K562 (cell line): ENCODE data around the gene PAPSS2. TPM values are rescaled to one million over a fixed set of nuclear protein-coding genes. Genes with fewer than 3 reads are reported as not detected.

Experiments
- ATF6 ChIP-seq: sonication (generic); formaldehyde crosslinking; IDR thresholded peaks from 2 replicates; pipeline ENCODE4 v1.4.0; 2020; ENCODE audit warnings: mild to moderate bottlenecking, missing genetic modification reagents
- ERF ChIP-seq: fragments of 450-650 bp; formaldehyde crosslinking; IDR thresholded peaks from 2 replicates; pipeline ENCODE4 v1.4.0; 2020; ENCODE audit warnings: mild to moderate bottlenecking, mixed read lengths
- ETV5 ChIP-seq: sonication (generic); formaldehyde crosslinking; IDR thresholded peaks from 2 replicates; pipeline ENCODE4 v1.4.0; 2020; ENCODE audit warnings: low read depth, mild to moderate bottlenecking, missing genetic modification reagents
- GTF2F1 ChIP-seq: IDR thresholded peaks from 2 replicates; pipeline ENCODE4 v1.6.1; 2011; ENCODE audit warnings: low read depth, low read length, improper control_type of control experiment
- HEY1 ChIP-seq: fragments of 250-450 bp; sonication (Bioruptor Pico); IDR thresholded peaks from 2 replicates; pipeline ENCODE4 v1.5.0; 2020; ENCODE audit warnings: mild to moderate bottlenecking, moderate library complexity, borderline replicate concordance
- MAFF ChIP-seq: IDR thresholded peaks from 2 replicates; pipeline ENCODE4 v1.6.1; 2012; ENCODE audit warnings: low read length, improper control_type of control experiment
- MBD2 ChIP-seq: sonication (generic); IDR thresholded peaks from 2 replicates; pipeline ENCODE4 v1.6.1; 2016; ENCODE audit warnings: low read depth, borderline replicate concordance
- RBM22 ChIP-seq: fragments of 200-400 bp; formaldehyde crosslinking; IDR thresholded peaks from 2 replicates; pipeline ENCODE4 v1.6.1; 2018; ENCODE audit warnings: low read length, low read depth; ENCODE audit not compliant: poor library complexity, severe bottlenecking
- RBM25 ChIP-seq: fragments of 200-400 bp; formaldehyde crosslinking; IDR thresholded peaks from 2 replicates; pipeline ENCODE4 v1.6.1; 2018; ENCODE audit warnings: low read length, low read depth, moderate library complexity; ENCODE audit not compliant: severe bottlenecking
- SNRNP70 ChIP-seq: fragments of 200-400 bp; formaldehyde crosslinking; optimal IDR thresholded peaks from 2 replicates; pipeline ENCODE3; 2017; ENCODE audit warnings: low read depth, low read length
- SRSF1 ChIP-seq: fragments of 200-400 bp; formaldehyde crosslinking; IDR thresholded peaks from 2 replicates; pipeline ENCODE4 v1.6.1; 2017; ENCODE audit warnings: mild to moderate bottlenecking, low read depth, low read length, moderate library complexity
- TAF1 ChIP-seq: IDR thresholded peaks from 2 replicates; pipeline ENCODE4 v1.6.1; 2011; ENCODE audit warnings: mild to moderate bottlenecking, low read length, moderate library complexity; ENCODE audit not compliant: insufficient read depth, control insufficient read depth, severe bottlenecking; ENCODE audit errors: extremely low read depth
- TBL1XR1 ChIP-seq, 2 experiments: IDR thresholded peaks; 2 replicates each; pipeline ENCODE4 v1.6.1; 2012; ENCODE audit warnings: improper control_type of control experiment in 2 of 2, low read length in 2 of 2, mild to moderate bottlenecking in 1 of 2
- U2AF1 ChIP-seq: fragments of 200-400 bp; formaldehyde crosslinking; optimal IDR thresholded peaks from 2 replicates; pipeline ENCODE3; 2017; ENCODE audit warnings: mild to moderate bottlenecking, low read depth, low read length, moderate library complexity
- ZKSCAN1 ChIP-seq: fragments of 150-350 bp; IDR thresholded peaks from 2 replicates; pipeline ENCODE4 v1.6.1; 2016; ENCODE audit warnings: low read depth, low read length
- ZNF146 ChIP-seq: IDR thresholded peaks from one replicate; pipeline ENCODE4 v1.6.1; 2018; ENCODE audit warnings: missing compliant biosample characterization; ENCODE audit not compliant: unreplicated experiment
- ZNF165 ChIP-seq: fragments of 250-450 bp; sonication (Bioruptor Pico); IDR thresholded peaks from 2 replicates; pipeline ENCODE4 v1.4.0; 2020; ENCODE audit warnings: borderline replicate concordance
- ZNF174 ChIP-seq: fragments of 250-450 bp; sonication (Bioruptor Pico); IDR thresholded peaks from 2 replicates; pipeline ENCODE4 v1.4.0; 2020; ENCODE audit warnings: mild to moderate bottlenecking
- ZNF699 ChIP-seq: fragments of 250-450 bp; sonication (Bioruptor Pico); IDR thresholded peaks from 2 replicates; pipeline ENCODE4 v1.8.0; 2021; ENCODE audit warnings: mild to moderate bottlenecking, moderate library complexity; ENCODE audit not compliant: insufficient replicate concordance
- polyA plus RNA-seq, 8 experiments: library from polyadenylated mRNA; depleted of rRNA in 4 of 8; stranded (reverse) in 5 of 8; unstranded in 3 of 8; fragments of >200 nt; fragmentation: Nextera tagmentation in 2 of 8; fragmentation: Illumina TruSeq in 1 of 8; extraction: Ambion mirVana in 2 of 8; extraction: Trizol in 1 of 8; gene quantifications; 2 replicates each; pipeline versions ENCODE4 v1.2.1 to v1.2.3, GENCODE V29; 2011 to 2014; ENCODE audit warnings: inconsistent platforms in 1 of 8, missing spikeins in 1 of 8
- total RNA-seq, 7 experiments: library from RNA; depleted of rRNA in 6 of 7; stranded (reverse); fragments of >200 nt in 6 of 7; fragmentation: Illumina TruSeq in 2 of 7; extraction: Trizol in 2 of 7; gene quantifications; 2 replicates each; pipeline versions ENCODE4 v1.2.1 to v1.2.3, GENCODE V29; 2011 to 2021; ENCODE audit warnings: low replicate concordance in 1 of 7
- TF ChIP-seq, protein P1 (sequence below): sonication (generic); formaldehyde crosslinking; IDR thresholded peaks from 2 replicates; pipeline ENCODE4 v1.8.0; 2022; ENCODE audit warnings: mild to moderate bottlenecking, low read depth, missing genetic modification reagents
- TF ChIP-seq, protein P2 (sequence below): fragments of 200-800 bp; sonication (Bioruptor generic); IDR thresholded peaks from 2 replicates; pipeline ENCODE4 v1.6.1; 2016; ENCODE audit warnings: missing genetic modification characterization, missing compliant biosample characterization

PAPSS2 gene
- total and polyA plus RNA-seq, 9 of the 15 experiments (the other 6 are each of a cell fraction or from before 2014, with no cell fraction given): 0.01 to 0.29 TPM; not detected in 7

DNA sequence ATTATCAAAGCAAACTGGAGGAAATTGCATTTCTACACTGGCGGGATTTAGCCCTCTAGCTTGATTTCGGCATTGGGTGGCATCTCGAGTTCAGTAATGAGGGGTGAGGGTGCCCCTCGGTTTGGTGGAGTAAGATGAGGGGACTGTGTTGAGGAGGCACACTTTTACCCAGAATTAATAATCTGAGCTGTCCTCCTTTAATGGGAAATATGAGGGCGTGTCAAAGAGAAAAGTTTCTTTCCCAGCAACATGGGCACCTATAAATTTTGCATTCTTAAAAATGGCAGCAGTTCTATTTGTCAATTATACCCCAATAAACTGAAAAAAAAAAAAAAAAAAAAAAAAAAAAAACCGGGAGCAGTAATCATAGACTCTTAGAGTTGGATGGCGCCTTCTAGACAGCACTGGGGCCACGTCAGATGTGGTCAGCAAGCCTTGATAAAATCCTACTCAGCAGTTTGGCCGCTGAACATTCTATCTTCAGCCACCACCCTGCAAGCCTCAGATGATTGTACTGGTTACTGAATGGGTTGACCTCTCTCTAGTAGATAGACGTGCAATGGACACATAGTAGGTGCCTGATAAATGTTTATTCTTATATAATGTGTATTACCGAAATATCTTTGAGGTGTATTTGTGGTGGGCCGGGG lies 931 bp downstream of the PAPSS2 start (continued):
- TF ChIP-seq ZNF174 (CRISPR knock-in tag) (no peak), ATF6 (CRISPR knock-in tag) (no peak), U2AF1 (no peak), RBM25 (no peak), MBD2 (no peak), ZNF699 (no peak), SRSF1 (no peak), ETV5 (CRISPR knock-in tag) (no peak), TAF1 (no peak), ZNF146 (no peak), GTF2F1 (no peak), ZNF165 (CRISPR knock-in tag) (no peak), MAFF (peak; percentile 81), ZKSCAN1 (peak; percentile 96), TBL1XR1 (IDR thresholded peaks at IDR 0.05; ENCODE audit: low read length in 2 of 2) (no peak), HEY1 (CRISPR knock-in tag) (no peak), RBM22 (no peak), ERF (CRISPR knock-in tag) (no peak), SNRNP70 (no peak)
- TF ChIP-seq, protein P1, sequence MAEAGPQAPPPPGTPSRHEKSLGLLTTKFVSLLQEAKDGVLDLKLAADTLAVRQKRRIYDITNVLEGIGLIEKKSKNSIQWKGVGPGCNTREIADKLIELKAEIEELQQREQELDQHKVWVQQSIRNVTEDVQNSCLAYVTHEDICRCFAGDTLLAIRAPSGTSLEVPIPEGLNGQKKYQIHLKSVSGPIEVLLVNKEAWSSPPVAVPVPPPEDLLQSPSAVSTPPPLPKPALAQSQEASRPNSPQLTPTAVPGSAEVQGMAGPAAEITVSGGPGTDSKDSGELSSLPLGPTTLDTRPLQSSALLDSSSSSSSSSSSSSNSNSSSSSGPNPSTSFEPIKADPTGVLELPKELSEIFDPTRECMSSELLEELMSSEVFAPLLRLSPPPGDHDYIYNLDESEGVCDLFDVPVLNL (CRISPR knock-in tag): no peak
- TF ChIP-seq, protein P2, sequence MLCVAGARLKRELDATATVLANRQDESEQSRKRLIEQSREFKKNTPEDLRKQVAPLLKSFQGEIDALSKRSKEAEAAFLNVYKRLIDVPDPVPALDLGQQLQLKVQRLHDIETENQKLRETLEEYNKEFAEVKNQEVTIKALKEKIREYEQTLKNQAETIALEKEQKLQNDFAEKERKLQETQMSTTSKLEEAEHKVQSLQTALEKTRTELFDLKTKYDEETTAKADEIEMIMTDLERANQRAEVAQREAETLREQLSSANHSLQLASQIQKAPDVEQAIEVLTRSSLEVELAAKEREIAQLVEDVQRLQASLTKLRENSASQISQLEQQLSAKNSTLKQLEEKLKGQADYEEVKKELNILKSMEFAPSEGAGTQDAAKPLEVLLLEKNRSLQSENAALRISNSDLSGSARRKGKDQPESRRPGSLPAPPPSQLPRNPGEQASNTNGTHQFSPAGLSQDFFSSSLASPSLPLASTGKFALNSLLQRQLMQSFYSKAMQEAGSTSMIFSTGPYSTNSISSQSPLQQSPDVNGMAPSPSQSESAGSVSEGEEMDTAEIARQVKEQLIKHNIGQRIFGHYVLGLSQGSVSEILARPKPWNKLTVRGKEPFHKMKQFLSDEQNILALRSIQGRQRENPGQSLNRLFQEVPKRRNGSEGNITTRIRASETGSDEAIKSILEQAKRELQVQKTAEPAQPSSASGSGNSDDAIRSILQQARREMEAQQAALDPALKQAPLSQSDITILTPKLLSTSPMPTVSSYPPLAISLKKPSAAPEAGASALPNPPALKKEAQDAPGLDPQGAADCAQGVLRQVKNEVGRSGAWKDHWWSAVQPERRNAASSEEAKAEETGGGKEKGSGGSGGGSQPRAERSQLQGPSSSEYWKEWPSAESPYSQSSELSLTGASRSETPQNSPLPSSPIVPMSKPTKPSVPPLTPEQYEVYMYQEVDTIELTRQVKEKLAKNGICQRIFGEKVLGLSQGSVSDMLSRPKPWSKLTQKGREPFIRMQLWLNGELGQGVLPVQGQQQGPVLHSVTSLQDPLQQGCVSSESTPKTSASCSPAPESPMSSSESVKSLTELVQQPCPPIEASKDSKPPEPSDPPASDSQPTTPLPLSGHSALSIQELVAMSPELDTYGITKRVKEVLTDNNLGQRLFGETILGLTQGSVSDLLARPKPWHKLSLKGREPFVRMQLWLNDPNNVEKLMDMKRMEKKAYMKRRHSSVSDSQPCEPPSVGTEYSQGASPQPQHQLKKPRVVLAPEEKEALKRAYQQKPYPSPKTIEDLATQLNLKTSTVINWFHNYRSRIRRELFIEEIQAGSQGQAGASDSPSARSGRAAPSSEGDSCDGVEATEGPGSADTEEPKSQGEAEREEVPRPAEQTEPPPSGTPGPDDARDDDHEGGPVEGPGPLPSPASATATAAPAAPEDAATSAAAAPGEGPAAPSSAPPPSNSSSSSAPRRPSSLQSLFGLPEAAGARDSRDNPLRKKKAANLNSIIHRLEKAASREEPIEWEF: no peak
